HL-60 (cell line): Measurements from ENCODE around the gene SMIM3.
A peak's percentile ranks its signal among the peaks of the same experiment; 100 is the strongest.
"Not testable (repeated sequence)": the region's sequence is repeated elsewhere in the genome, so short reads cannot be mapped to it uniquely, and the experiment has no call there.

ENCODE experiments used
- DNase-seq, 2 experiments: peaks; one replicate each; pipeline ENCODE4 v3.0.0-alpha.2; 2010 to 2020; ENCODE audit warnings: low read depth in 1 of 2, low spot score in 1 of 2
- H3K27ac ChIP-seq: fragments of 250-450 bp; sonication (Bioruptor Pico); replicated peaks from 2 replicates; pipeline ENCODE4 v1.5.1; 2020; ENCODE audit warnings: mild to moderate bottlenecking, moderate library complexity
- H3K27me3 ChIP-seq: fragments of 250-450 bp; sonication (Bioruptor Pico); 2 replicates; pipeline ENCODE4 v1.5.1; 2021; ENCODE audit warnings: mild to moderate bottlenecking, moderate library complexity; ENCODE audit not compliant: insufficient read depth, poor library complexity, severe bottlenecking
- H3K4me3 ChIP-seq: replicated peaks from 2 replicates; pipeline ENCODE4 v1.5.1; 2011; ENCODE audit warnings: mild to moderate bottlenecking, control low read depth, low read length; ENCODE audit not compliant: insufficient read depth
- CTCF ChIP-seq: IDR thresholded peaks from one replicate; pipeline ENCODE4 v1.5.1; 2011; ENCODE audit warnings: low read length, control low read depth, inconsistent platforms; ENCODE audit not compliant: insufficient read depth
- GABPA ChIP-seq: IDR thresholded peaks from 2 replicates; pipeline ENCODE4 v1.6.1; 2012; ENCODE audit warnings: low read depth
- POLR2AphosphoS5 ChIP-seq: IDR thresholded peaks from 2 replicates; pipeline ENCODE4 v1.6.1; 2012; ENCODE audit warnings: low read depth
- REST ChIP-seq: IDR thresholded peaks from 2 replicates; pipeline ENCODE4 v1.6.1; 2012; ENCODE audit warnings: low read depth; ENCODE audit not compliant: insufficient replicate concordance
- SPI1 ChIP-seq: IDR thresholded peaks from 2 replicates; pipeline ENCODE4 v1.6.1; 2012; ENCODE audit warnings: low read depth, mild to moderate bottlenecking, borderline replicate concordance

SMIM3 gene

DNA sequence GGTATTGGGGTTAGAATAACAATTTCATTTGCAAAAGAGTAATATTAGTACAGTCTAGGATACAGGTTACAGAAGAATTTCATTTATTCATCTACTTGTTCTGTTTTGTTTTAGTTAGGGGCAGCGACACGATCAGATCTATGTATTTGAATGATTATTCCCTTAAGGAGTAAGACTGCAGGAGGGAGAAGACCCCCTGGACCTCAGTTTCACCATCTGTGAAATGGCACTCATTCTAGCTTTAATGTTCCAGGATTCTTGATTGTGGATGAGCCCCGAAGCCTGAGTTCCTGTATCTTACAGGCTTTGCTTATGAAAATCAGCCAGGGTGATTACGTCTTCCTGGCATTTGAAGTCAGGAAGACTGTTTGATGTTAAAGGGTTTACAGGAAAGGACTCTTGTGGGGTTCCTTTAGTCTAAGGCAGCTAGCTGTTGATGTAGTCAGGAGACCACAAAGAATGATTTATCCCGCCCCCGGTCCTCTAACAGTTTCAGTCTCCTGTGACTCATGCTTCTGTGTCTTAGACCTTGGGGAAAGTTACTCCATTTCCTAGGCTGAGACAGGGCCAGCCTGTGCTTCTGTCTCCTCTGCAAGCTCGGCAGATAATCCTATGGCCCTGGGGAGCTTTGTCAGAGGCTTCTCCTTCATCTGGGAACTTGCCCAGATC, 11.5 kb downstream of the SMIM3 start:
- Histone ChIP-seq H3K27me3 (no peaks in the 10 kb centered on the region), H3K4me3 (peak overlapping the region; percentile 3; the same call in 1 of the 2 replicates), H3K27ac (peak overlapping the region; percentile 53)
- TF ChIP-seq SPI1 (no peak), CTCF (no peak), POLR2AphosphoS5 (no peak; the same call in 1 of the 2 replicates), GABPA (no peak), REST (no peak)
- DNase-seq = peak; percentile 84

DNA sequence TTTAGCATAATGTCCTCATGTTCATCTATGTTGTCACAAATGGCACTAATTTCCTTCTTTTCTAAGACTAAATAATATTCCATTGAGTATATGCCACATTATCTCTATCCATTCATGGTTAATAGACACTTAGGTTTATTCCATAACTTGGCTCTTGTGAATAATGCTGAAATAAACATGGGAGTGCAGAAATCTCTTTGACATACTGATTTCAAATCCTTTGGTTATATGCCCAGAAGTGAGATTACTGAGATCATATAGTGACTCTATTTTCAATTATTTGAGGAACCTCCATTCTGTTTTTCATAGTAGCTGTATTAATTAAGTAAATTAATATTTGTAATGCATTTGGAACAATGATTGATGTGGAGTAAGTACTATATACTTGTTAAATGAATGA, 13.0 kb downstream of the SMIM3 start:
- DNase-seq = no peak
- Histone ChIP-seq H3K27me3 (no peaks in the 10 kb centered on the region), H3K4me3 (no peak overlapping the region), H3K27ac (no peak overlapping the region)
- TF ChIP-seq POLR2AphosphoS5 = no peak
- TF ChIP-seq REST = no peak
- TF ChIP-seq SPI1 = no peak
- TF ChIP-seq GABPA = no peak
- TF ChIP-seq CTCF = no peak

DNA sequence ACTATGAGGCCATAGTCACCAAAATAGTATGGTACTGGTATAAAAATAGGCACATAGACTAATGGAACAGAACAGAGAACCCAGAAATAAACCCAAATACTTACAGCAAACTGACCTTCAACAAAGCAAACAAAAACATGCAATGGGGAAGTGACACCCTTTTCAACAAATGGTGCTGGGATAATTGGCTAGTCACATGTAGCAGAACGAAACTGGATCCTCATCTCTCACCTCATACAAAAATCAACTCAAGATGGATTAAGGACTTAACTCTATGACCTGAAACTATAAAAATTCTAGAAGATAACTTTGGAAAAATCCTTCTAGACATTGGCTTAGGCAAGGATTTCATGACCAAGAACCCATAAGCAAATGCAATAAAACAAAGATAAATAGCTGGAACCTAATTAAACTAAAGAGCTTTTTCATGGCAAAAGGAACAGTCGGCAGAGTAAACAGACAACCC, 14.9 kb downstream of the SMIM3 start:
- DNase-seq, H3K4me3 ChIP-seq, H3K27me3 ChIP-seq, H3K27ac ChIP-seq: not testable (repeated sequence)

- Histone ChIP-seq H3K27ac (no peak overlapping the region), H3K27me3 (no peaks in the 10 kb centered on the region), H3K4me3 (no peak overlapping the region)
- no peak for DNase-seq
- TF ChIP-seq CTCF (no peak), GABPA (no peak), POLR2AphosphoS5 (no peak), REST (no peak), SPI1 (no peak)
Observed at GRCh38 chr5:150794927-150795326, 16.4 kb downstream of the SMIM3 start.
